ENCODE measurements around the gene ABCF1. TPM values are rescaled to one million over a fixed set of nuclear protein-coding genes. Genes with fewer than 3 reads are reported as not detected.

The ABCF1 gene
- total and polyA plus RNA-seq, 9 of the 15 experiments (the other 6 are each of a cell fraction or from before 2014, with no cell fraction given), result 41.6 to 193 (median 102) TPM

- TF ChIP-seq ZMIZ1 (IDR thresholded peaks at IDR 0.05; ENCODE audit: low read depth in 2 of 2, low read length in 2 of 2), result no peak; a peak in 1 of 4 replicates
- no peak for TF ChIP-seq CREB5 (CRISPR knock-in tag; IDR thresholded peaks at IDR 0.05)
- 0 out of 2 replicates have a peak, but pooled peaks have one; percentile 23 for TF ChIP-seq ZFP91 (CRISPR knock-in tag; IDR thresholded peaks at IDR 0.05)
- peak; percentile 68 for TF ChIP-seq ZNF79 (CRISPR knock-in tag; IDR thresholded peaks at IDR 0.05; ENCODE audit: low read depth)
- TF ChIP-seq E2F8 (IDR thresholded peaks at IDR 0.05; ENCODE audit: low read depth, partially characterized antibody), result no peak
- TF ChIP-seq PRDM10 (IDR thresholded peaks at IDR 0.05; ENCODE audit: partially characterized antibody), result peak; percentile 77
- no peak for TF ChIP-seq SAFB (IDR thresholded peaks at IDR 0.05; ENCODE audit: borderline replicate concordance, low read depth, low read length)
- peak; percentile 73 for TF ChIP-seq ZNF583 (CRISPR knock-in tag; IDR thresholded peaks at IDR 0.05)
- TF ChIP-seq NCOA6 (IDR thresholded peaks at IDR 0.05), result peak; percentile 64; the same call in 1 of the 2 replicates
- peak; percentile 87 for TF ChIP-seq ZNF316 (IDR thresholded peaks at IDR 0.05)
- no peak for TF ChIP-seq DLX4 (CRISPR knock-in tag; IDR thresholded peaks at IDR 0.05)
- TF ChIP-seq SMARCA4 (IDR thresholded peaks at IDR 0.05), result peak; percentile 52; the same call in 1 of the 2 replicates
- peak; percentile 79 for TF ChIP-seq MAFG (tag; conservative IDR thresholded peaks at IDR 0.05)
These were observed 46.5 kb downstream of the ABCF1 start, which contains the start of gene MRPS18B (continued) for GRCh38 chr6:30617565-30618269.

Data from K562 (cell line).